MG63 (cell line): Measurements from ENCODE around the gene SLC25A26. TPM values are rescaled to one million over a fixed set of nuclear protein-coding genes. Genes with fewer than 3 reads are reported as not detected.

ENCODE experiments used
- total RNA-seq: library from RNA; depleted of rRNA; stranded (reverse); fragments of >200 nt; shearing (Covaris generic); gene quantifications from 2 replicates; pipeline ENCODE4 v1.2.3, GENCODE V29; 2014; ENCODE audit warnings: low replicate concordance; rRNA removed

The SLC25A26 gene
- total RNA-seq, 1 experiment from 2014 or later: 16.9 TPM

Other genes starting within 250 kb of the SLC25A26 start
- gene MAGI1, start 182.1 kb upstream of the SLC25A26 start, total RNA-seq: 3.4 and 3.7 TPM in 2 replicates